Measurements from ENCODE around the gene ST6GALNAC3. TPM values are rescaled to one million over a fixed set of nuclear protein-coding genes. Genes with fewer than 3 reads are reported as not detected.

The ST6GALNAC3 gene
- total RNA-seq, 4 donors from 2014 or later: 0.79 to 5.3 (median 1.6) TPM

DNA sequence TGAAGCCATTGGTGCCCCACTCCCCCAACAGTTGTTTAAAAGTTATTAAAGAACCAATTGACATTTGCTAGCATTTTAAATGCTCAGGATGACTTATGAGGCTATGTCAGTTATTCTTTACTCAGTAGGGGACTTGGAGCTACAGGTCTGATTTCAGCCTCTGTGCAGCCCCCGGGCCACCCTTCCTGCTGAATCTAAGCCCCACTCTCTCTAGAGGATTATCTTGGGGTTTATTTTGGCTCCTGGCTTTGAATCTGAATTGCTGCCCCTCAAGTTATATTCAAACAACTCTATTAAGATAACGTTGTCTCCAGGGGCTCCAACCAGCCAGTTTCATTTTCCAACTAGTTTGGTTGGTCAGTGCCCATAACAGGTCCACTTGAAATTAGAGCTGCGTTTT, 135.1 kb downstream of the ST6GALNAC3 start:
- Histone ChIP-seq H3K36me3 (no peaks in the 10 kb centered on the region), H3K9me3 (no peaks in the 10 kb centered on the region), H3K27ac (no peak overlapping the region), H3K4me1 (no peaks in the 10 kb centered on the region), H3K4me3 (no peak overlapping the region), H3K27me3 (no peaks in the 10 kb centered on the region)
- no peak for TF ChIP-seq POLR2AphosphoS5 (IDR thresholded peaks at IDR 0.05)
- no peak for TF ChIP-seq EP300 (IDR thresholded peaks at IDR 0.05)
- TF ChIP-seq POLR2A (IDR thresholded peaks at IDR 0.05): no peak
- TF ChIP-seq, protein P1, sequence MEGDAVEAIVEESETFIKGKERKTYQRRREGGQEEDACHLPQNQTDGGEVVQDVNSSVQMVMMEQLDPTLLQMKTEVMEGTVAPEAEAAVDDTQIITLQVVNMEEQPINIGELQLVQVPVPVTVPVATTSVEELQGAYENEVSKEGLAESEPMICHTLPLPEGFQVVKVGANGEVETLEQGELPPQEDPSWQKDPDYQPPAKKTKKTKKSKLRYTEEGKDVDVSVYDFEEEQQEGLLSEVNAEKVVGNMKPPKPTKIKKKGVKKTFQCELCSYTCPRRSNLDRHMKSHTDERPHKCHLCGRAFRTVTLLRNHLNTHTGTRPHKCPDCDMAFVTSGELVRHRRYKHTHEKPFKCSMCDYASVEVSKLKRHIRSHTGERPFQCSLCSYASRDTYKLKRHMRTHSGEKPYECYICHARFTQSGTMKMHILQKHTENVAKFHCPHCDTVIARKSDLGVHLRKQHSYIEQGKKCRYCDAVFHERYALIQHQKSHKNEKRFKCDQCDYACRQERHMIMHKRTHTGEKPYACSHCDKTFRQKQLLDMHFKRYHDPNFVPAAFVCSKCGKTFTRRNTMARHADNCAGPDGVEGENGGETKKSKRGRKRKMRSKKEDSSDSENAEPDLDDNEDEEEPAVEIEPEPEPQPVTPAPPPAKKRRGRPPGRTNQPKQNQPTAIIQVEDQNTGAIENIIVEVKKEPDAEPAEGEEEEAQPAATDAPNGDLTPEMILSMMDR (IDR thresholded peaks at IDR 0.05): no peak
- WGBS: 76% methylated on average over 3 of the region's 3 CpGs
- DNase-seq (ENCODE audit: low spot score in 2 of 2): no peak

DNA sequence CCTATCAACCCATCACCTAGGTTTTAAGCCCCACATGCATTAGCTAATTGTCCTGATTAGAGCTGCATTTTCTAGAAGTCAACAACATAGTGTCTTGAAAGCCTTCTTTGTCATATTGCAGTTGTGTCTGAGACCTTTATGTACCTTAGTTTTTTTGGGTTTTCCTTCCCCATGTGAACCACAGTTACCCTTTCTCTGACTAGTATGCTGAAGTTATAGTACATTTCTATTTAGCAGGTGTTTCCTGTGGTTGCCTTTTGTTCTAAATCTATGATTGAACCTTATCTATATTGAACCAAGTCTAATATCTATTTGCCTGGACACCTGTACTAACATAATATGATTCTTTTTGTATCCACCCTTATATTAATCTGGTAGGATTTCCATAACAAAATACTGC, 135.6 kb downstream of the ST6GALNAC3 start:
- Histone ChIP-seq H3K4me1 (no peaks in the 10 kb centered on the region), H3K9me3 (no peaks in the 10 kb centered on the region), H3K27ac (no peak overlapping the region), H3K36me3 (no peaks in the 10 kb centered on the region), H3K27me3 (no peaks in the 10 kb centered on the region), H3K4me3 (no peak overlapping the region)
- no peak for DNase-seq (ENCODE audit: low spot score in 2 of 2)
- TF ChIP-seq POLR2AphosphoS5 (IDR thresholded peaks at IDR 0.05): no peak
- TF ChIP-seq EP300 (IDR thresholded peaks at IDR 0.05): no peak
- TF ChIP-seq POLR2A (IDR thresholded peaks at IDR 0.05): no peak
- TF ChIP-seq, protein P1 (IDR thresholded peaks at IDR 0.05): no peak

DNA sequence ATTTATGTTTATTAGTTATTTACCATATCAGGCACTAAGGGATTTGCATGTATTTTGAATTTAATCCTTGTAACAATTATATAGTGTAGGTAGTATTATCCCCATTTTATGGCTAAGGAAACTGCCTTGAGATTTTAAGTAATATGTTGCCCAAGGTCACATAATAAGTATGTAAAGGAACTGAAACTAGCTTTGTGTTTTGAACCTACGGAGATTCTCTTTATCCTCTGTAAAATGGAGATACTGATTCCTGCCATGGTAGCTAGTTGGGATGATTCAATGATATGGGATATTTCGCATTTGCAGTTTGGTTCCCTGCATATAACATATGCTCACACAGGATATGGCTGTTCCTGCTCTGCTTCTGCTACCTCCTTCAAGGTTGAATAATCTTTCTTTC, 144.3 kb downstream of the ST6GALNAC3 start:
- no peaks in the 10 kb centered on the region for H3K27me3 ChIP-seq
- no peaks in the 10 kb centered on the region for H3K4me1 ChIP-seq
- WGBS: 82% methylated on average over 2 of the region's 2 CpGs
- no peak for DNase-seq (ENCODE audit: low spot score in 2 of 2)
- H3K27ac ChIP-seq: no peak overlapping the region
- no peak overlapping the region for H3K4me3 ChIP-seq
- no peaks in the 10 kb centered on the region for H3K36me3 ChIP-seq
- no peak for TF ChIP-seq POLR2A (IDR thresholded peaks at IDR 0.05)
- no peak for TF ChIP-seq EP300 (IDR thresholded peaks at IDR 0.05)
- TF ChIP-seq, protein P1 (IDR thresholded peaks at IDR 0.05): no peak
- TF ChIP-seq POLR2AphosphoS5 (IDR thresholded peaks at IDR 0.05): no peak
- no peaks in the 10 kb centered on the region for H3K9me3 ChIP-seq

DNA sequence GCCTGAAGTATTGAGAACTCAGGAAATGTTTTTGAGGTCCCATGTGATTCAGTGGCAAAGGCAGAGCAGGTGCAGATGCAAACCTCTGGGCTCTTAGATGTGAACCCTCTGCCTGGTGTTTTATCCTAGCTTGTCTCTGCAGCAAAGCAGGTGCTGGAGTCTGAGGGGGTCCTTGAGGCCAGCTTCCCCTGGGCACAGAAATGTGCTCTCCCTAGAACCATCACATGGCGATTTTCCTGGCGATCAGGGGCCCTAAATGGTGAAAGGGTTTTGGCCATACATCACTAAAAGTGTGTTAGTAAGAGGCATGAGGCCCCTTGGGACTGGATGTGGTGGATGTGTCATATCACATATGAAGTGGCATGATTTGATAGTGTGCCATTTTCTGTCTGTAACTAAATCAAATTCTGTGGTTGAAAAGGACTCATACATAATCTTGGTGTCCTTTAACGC, 144.8 kb downstream of the ST6GALNAC3 start:
- Histone ChIP-seq H3K4me3 (no peak overlapping the region), H3K27me3 (no peaks in the 10 kb centered on the region), H3K4me1 (no peaks in the 10 kb centered on the region), H3K36me3 (no peaks in the 10 kb centered on the region), H3K27ac (no peak overlapping the region), H3K9me3 (no peaks in the 10 kb centered on the region)
- TF ChIP-seq, protein P1 (IDR thresholded peaks at IDR 0.05): no peak
- TF ChIP-seq POLR2A (IDR thresholded peaks at IDR 0.05) (no peak), POLR2AphosphoS5 (IDR thresholded peaks at IDR 0.05) (no peak), EP300 (IDR thresholded peaks at IDR 0.05) (no peak)
- no peak for DNase-seq (ENCODE audit: low spot score in 2 of 2)
- 96% methylated on average over 3 of the region's 3 CpGs for WGBS

DNA sequence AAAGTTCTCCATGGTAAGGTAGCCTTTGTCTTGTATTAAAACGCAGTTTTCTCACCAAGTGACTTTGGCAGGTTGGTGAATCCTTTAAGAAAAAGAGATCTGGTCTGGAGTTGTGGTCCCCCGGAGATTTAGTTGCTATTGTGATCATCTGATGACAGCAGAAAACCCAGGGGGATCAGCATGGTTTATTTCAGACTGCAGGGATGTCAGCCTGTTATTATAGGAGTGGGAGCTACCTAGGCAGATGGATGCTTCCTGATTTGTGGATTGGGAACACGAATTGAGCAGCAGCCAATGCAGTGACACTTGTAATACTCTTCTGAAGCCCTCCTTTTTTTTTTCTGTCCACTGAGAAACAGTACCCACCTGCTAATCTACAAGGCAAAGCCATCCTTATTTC, 150.2 kb downstream of the ST6GALNAC3 start:
- no peaks in the 10 kb centered on the region for H3K4me1 ChIP-seq
- no peaks in the 10 kb centered on the region for H3K27me3 ChIP-seq
- no peak for TF ChIP-seq EP300 (IDR thresholded peaks at IDR 0.05)
- TF ChIP-seq POLR2AphosphoS5 (IDR thresholded peaks at IDR 0.05): no peak
- no peak for TF ChIP-seq POLR2A (IDR thresholded peaks at IDR 0.05)
- TF ChIP-seq, protein P1 (IDR thresholded peaks at IDR 0.05): no peak
- no peak for DNase-seq (ENCODE audit: low spot score in 2 of 2)
- 66% methylated on average over 3 of the region's 3 CpGs for WGBS
- no peaks in the 10 kb centered on the region for H3K36me3 ChIP-seq
- no peak overlapping the region for H3K4me3 ChIP-seq
- no peaks in the 10 kb centered on the region for H3K9me3 ChIP-seq
- H3K27ac ChIP-seq: no peak overlapping the region
